Measurements from ENCODE around the gene USP30. TPM values are rescaled to one million over a fixed set of nuclear protein-coding genes. Genes with fewer than 3 reads are reported as not detected.

USP30 gene
- total and polyA plus RNA-seq, 9 of the 15 experiments (the other 6 are each of a cell fraction or from before 2014, with no cell fraction given) = 1.4 to 15.2 (median 7.0) TPM

GRCh38 chr12:109064143-109064542, 11.8 kb downstream of the USP30 start:
- Histone ChIP-seq H3K79me2 (ENCODE audit: control insufficient read depth, insufficient read depth, low read length) (no peaks in the 10 kb centered on the region), H3K9me3 (replicated peaks; ENCODE audit: control insufficient read depth, insufficient read depth, low read depth, low read length) (no peaks in the 10 kb centered on the region), H3K4me2 (ENCODE audit: insufficient read depth, low read length) (no peak overlapping the region), H2AFZ (ENCODE audit: low read depth, low read length) (no peak overlapping the region), H3K27me3 (ENCODE audit: control insufficient read depth in 2 of 2, insufficient read depth in 2 of 2, low read length in 2 of 2) (no peaks in the 10 kb centered on the region), H4K20me1 (replicated peaks; ENCODE audit: control insufficient read depth, insufficient read depth, low read length) (no peaks in the 10 kb centered on the region), H3K9me1 (ENCODE audit: control insufficient read depth, insufficient read depth, low read length) (no peaks in the 10 kb centered on the region), H3K4me1 (replicated peaks in 1 of 2; ENCODE audit: control insufficient read depth in 2 of 2, insufficient read depth in 2 of 2, low read length in 2 of 2) (no peaks in the 10 kb centered on the region), H3K4me3 (no peak overlapping the region), H3K27ac (ENCODE audit: extremely low read depth, low read depth, low read length) (no peak overlapping the region), H3K9ac (ENCODE audit: insufficient read depth in 1 of 2, low read depth in 2 of 2, low read length in 2 of 2) (no peak overlapping the region), H3K36me3 (ENCODE audit: control insufficient read depth, insufficient read depth, low read length) (peaks cover 13% of the 10 kb centered on the region; the same call in 2 of the 3 replicates)
- ATAC-seq (no peak), FAIRE-seq (no peak), DNase-seq (ENCODE audit: extremely low read depth in 1 of 4, low spot score in 3 of 4) (no peak)
- POLR2A ChIA-PET = no interaction called here
- 58% methylated on average over 3 of the region's 3 CpGs for WGBS (ENCODE audit: insufficient coverage, low coverage, missing lambda C conversion rate)
- CTCF ChIA-PET (ENCODE audit: low intra/inter-chr PET ratio) = no interaction called here
- TF ChIP-seq, protein P1, sequence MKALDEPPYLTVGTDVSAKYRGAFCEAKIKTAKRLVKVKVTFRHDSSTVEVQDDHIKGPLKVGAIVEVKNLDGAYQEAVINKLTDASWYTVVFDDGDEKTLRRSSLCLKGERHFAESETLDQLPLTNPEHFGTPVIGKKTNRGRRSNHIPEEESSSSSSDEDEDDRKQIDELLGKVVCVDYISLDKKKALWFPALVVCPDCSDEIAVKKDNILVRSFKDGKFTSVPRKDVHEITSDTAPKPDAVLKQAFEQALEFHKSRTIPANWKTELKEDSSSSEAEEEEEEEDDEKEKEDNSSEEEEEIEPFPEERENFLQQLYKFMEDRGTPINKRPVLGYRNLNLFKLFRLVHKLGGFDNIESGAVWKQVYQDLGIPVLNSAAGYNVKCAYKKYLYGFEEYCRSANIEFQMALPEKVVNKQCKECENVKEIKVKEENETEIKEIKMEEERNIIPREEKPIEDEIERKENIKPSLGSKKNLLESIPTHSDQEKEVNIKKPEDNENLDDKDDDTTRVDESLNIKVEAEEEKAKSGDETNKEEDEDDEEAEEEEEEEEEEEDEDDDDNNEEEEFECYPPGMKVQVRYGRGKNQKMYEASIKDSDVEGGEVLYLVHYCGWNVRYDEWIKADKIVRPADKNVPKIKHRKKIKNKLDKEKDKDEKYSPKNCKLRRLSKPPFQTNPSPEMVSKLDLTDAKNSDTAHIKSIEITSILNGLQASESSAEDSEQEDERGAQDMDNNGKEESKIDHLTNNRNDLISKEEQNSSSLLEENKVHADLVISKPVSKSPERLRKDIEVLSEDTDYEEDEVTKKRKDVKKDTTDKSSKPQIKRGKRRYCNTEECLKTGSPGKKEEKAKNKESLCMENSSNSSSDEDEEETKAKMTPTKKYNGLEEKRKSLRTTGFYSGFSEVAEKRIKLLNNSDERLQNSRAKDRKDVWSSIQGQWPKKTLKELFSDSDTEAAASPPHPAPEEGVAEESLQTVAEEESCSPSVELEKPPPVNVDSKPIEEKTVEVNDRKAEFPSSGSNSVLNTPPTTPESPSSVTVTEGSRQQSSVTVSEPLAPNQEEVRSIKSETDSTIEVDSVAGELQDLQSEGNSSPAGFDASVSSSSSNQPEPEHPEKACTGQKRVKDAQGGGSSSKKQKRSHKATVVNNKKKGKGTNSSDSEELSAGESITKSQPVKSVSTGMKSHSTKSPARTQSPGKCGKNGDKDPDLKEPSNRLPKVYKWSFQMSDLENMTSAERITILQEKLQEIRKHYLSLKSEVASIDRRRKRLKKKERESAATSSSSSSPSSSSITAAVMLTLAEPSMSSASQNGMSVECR (CRISPR knock-in tag; IDR thresholded peaks at IDR 0.05) = no peak
- TF ChIP-seq, protein P2, sequence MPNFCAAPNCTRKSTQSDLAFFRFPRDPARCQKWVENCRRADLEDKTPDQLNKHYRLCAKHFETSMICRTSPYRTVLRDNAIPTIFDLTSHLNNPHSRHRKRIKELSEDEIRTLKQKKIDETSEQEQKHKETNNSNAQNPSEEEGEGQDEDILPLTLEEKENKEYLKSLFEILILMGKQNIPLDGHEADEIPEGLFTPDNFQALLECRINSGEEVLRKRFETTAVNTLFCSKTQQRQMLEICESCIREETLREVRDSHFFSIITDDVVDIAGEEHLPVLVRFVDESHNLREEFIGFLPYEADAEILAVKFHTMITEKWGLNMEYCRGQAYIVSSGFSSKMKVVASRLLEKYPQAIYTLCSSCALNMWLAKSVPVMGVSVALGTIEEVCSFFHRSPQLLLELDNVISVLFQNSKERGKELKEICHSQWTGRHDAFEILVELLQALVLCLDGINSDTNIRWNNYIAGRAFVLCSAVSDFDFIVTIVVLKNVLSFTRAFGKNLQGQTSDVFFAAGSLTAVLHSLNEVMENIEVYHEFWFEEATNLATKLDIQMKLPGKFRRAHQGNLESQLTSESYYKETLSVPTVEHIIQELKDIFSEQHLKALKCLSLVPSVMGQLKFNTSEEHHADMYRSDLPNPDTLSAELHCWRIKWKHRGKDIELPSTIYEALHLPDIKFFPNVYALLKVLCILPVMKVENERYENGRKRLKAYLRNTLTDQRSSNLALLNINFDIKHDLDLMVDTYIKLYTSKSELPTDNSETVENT (CRISPR knock-in tag; IDR thresholded peaks at IDR 0.05) = no peak
- intact Hi-C loops (cut with micrococcal nuclease) (no loop called here), in situ Hi-C loops (cut with MboI) (no loop called here)
- BruUV-seq (replicated peaks) = no TSS peak

All from K562 (cell line).